Mesendoderm (in vitro differentiated cells): ENCODE results near the gene HAP1.
"Not testable (repeated sequence)": the region's sequence is repeated elsewhere in the genome, so short reads cannot be mapped to it uniquely, and the experiment has no call there.

ENCODE experiments used
- DNase-seq: peaks from one replicate; pipeline ENCODE4 v3.0.0; 2013
- H2AK5ac ChIP-seq: 2 replicates; pipeline ENCODE4 v1.6.1; 2013; ENCODE audit warnings: low read length, inconsistent platforms
- H2BK120ac ChIP-seq: 2 replicates; pipeline ENCODE4 v1.6.1; 2013; ENCODE audit warnings: low read depth, mild to moderate bottlenecking, low read length, moderate library complexity, mixed read lengths
- H2BK15ac ChIP-seq: replicated peaks from 2 replicates; pipeline ENCODE4 v1.6.1; 2013; ENCODE audit warnings: low read depth, mild to moderate bottlenecking, moderate library complexity
- H2BK5ac ChIP-seq: 2 replicates; pipeline ENCODE4 v1.6.1; 2013; ENCODE audit warnings: low read length, inconsistent platforms
- H3K18ac ChIP-seq: 2 replicates; pipeline ENCODE4 v1.6.1; 2013; ENCODE audit warnings: mild to moderate bottlenecking, low read length, mixed read lengths
- H3K23ac ChIP-seq: one replicate; pipeline ENCODE4 v1.6.1; 2013; ENCODE audit warnings: low read length
- H3K27ac ChIP-seq: 2 replicates; pipeline ENCODE4 v1.5.1; 2013; ENCODE audit warnings: low read depth, mild to moderate bottlenecking, inconsistent platforms, low read length, moderate library complexity
- H3K27me3 ChIP-seq: 2 replicates; pipeline ENCODE4 v1.6.1; 2013; ENCODE audit warnings: low read length, control low read depth, mild to moderate bottlenecking, inconsistent platforms; ENCODE audit not compliant: insufficient read depth, poor library complexity
- H3K36me3 ChIP-seq: 2 replicates; pipeline ENCODE4 v1.6.1; 2013; ENCODE audit warnings: low read length, inconsistent platforms; ENCODE audit not compliant: control insufficient read depth, insufficient read depth
- H3K4ac ChIP-seq: one replicate; pipeline ENCODE4 v1.6.1; 2013; ENCODE audit warnings: low read depth, mild to moderate bottlenecking, low read length, moderate library complexity
- H3K4me1 ChIP-seq: 2 replicates; pipeline ENCODE4 v1.6.1; 2013; ENCODE audit warnings: low read depth, low read length, inconsistent platforms; ENCODE audit not compliant: control insufficient read depth
- H3K4me2 ChIP-seq: 2 replicates; pipeline ENCODE4 v1.6.1; 2013; ENCODE audit warnings: low read length
- H3K4me3 ChIP-seq: 2 replicates; pipeline ENCODE4 v1.5.1; 2013; ENCODE audit warnings: mild to moderate bottlenecking, low read length
- H3K56ac ChIP-seq: one replicate; pipeline ENCODE4 v1.6.1; 2013; ENCODE audit warnings: low read length
- H3K79me1 ChIP-seq: 2 replicates; pipeline ENCODE4 v1.6.1; 2013; ENCODE audit warnings: low read length, inconsistent platforms
- H3K79me2 ChIP-seq: 2 replicates; pipeline ENCODE4 v1.6.1; 2013; ENCODE audit warnings: mild to moderate bottlenecking, low read length; ENCODE audit not compliant: control insufficient read depth, insufficient read depth
- H3K9ac ChIP-seq: 2 replicates; pipeline ENCODE4 v1.6.1; 2013; ENCODE audit warnings: low read length, inconsistent platforms
- H4K5ac ChIP-seq: one replicate; pipeline ENCODE4 v1.6.1; 2013; ENCODE audit warnings: low read length
- H4K8ac ChIP-seq: one replicate; pipeline ENCODE4 v1.6.1; 2013; ENCODE audit warnings: low read depth, mild to moderate bottlenecking, control low read depth, low read length, moderate library complexity
- WGBS: extraction: QIAGEN DNeasy Blood & Tissue Kit; methylation state at CpG from one replicate; pipeline ENCODE4 v1.1.7; 2013; ENCODE audit warnings: low lambda C conversion rate, missing lambda C conversion rate; ENCODE audit not compliant: insufficient coverage; ENCODE audit errors: extremely low coverage; 5-methylcytosine and 5-hydroxymethylcytosine counted together

The HAP1 gene

GRCh38 chr17:41777157-41777573 lies 42.7 kb upstream of the HAP1 start:
- H3K23ac ChIP-seq: peak overlapping the region; percentile 24
- H3K27me3 ChIP-seq: no peaks in the 10 kb centered on the region
- H4K8ac ChIP-seq: no peak overlapping the region
- no peak overlapping the region for H2AK5ac ChIP-seq
- no peak overlapping the region for H4K5ac ChIP-seq
- H3K18ac ChIP-seq: peak overlapping the region; percentile 11
- DNase-seq: peak; percentile 79
- H2BK15ac ChIP-seq: no peak overlapping the region
- peaks cover 17% of the 10 kb centered on the region for H3K79me1 ChIP-seq
- no peak overlapping the region for H2BK120ac ChIP-seq
- peak overlapping the region; percentile 70 for H3K56ac ChIP-seq
- H3K4me1 ChIP-seq: peaks cover 15% of the 10 kb centered on the region
- H3K9ac ChIP-seq: peak overlapping the region; percentile 3
- H3K4me3 ChIP-seq: no peak overlapping the region
- no peak overlapping the region for H3K4me2 ChIP-seq
- peak overlapping the region; percentile 3 for H2BK5ac ChIP-seq
- peaks cover 41% of the 10 kb centered on the region for H3K79me2 ChIP-seq
- H3K27ac ChIP-seq: peak overlapping the region; percentile 64
- H3K36me3 ChIP-seq: no peaks in the 10 kb centered on the region
- no peak overlapping the region for H3K4ac ChIP-seq
- WGBS: no CpG with 5 or more reads among the region's 4 CpGs

GRCh38 chr17:41776262-41776900 lies 41.9 kb upstream of the HAP1 start:
- not testable (repeated sequence) for H3K4me3 ChIP-seq, H3K27ac ChIP-seq, H4K8ac ChIP-seq, H4K5ac ChIP-seq, H3K4ac ChIP-seq, H3K27me3 ChIP-seq, H2BK120ac ChIP-seq, H3K56ac ChIP-seq, H3K4me2 ChIP-seq, H2BK5ac ChIP-seq, H3K18ac ChIP-seq, DNase-seq, H2AK5ac ChIP-seq, H3K36me3 ChIP-seq, H2BK15ac ChIP-seq, H3K23ac ChIP-seq
- peaks cover 17% of the 10 kb centered on the region for H3K4me1 ChIP-seq
- peak overlapping the region; percentile 7 for H3K9ac ChIP-seq
- WGBS: no CpG with 5 or more reads among the region's 14 CpGs
- peaks cover 19% of the 10 kb centered on the region for H3K79me1 ChIP-seq
- H3K79me2 ChIP-seq: peaks cover 33% of the 10 kb centered on the region

GRCh38 chr17:41775394-41776226 lies 41.2 kb upstream of the HAP1 start:
- Histone ChIP-seq H3K4me2 (no peak overlapping the region), H3K27me3 (no peaks in the 10 kb centered on the region), H3K36me3 (peaks cover 2% of the 10 kb centered on the region), H3K27ac (peak overlapping the region; percentile 24), H3K9ac (peak overlapping the region; percentile 7), H3K79me2 (peaks cover 31% of the 10 kb centered on the region), H3K18ac (no peak overlapping the region), H3K56ac (peak overlapping the region; percentile 46), H3K4me1 (peaks cover 17% of the 10 kb centered on the region), H3K23ac (no peak overlapping the region), H2BK5ac (no peak overlapping the region), H2AK5ac (no peak overlapping the region), H4K5ac (no peak overlapping the region), H3K4ac (no peak overlapping the region), H2BK15ac (no peak overlapping the region), H2BK120ac (no peak overlapping the region), H4K8ac (no peak overlapping the region), H3K79me1 (peaks cover 17% of the 10 kb centered on the region), H3K4me3 (no peak overlapping the region)
- WGBS: no CpG with 5 or more reads among the region's 12 CpGs
- peak; percentile 38 for DNase-seq

GRCh38 chr17:41773731-41774193 lies 39.3 kb upstream of the HAP1 start:
- no peak overlapping the region for H3K4me3 ChIP-seq
- H3K27me3 ChIP-seq: no peaks in the 10 kb centered on the region
- no peak overlapping the region for H4K5ac ChIP-seq
- H2BK120ac ChIP-seq: no peak overlapping the region
- H2BK5ac ChIP-seq: no peak overlapping the region
- peaks cover 17% of the 10 kb centered on the region for H3K79me1 ChIP-seq
- no peak overlapping the region for H2BK15ac ChIP-seq
- peak overlapping the region; percentile 62 for H3K56ac ChIP-seq
- H3K27ac ChIP-seq: peak overlapping the region; percentile 38
- H3K4me2 ChIP-seq: no peak overlapping the region
- H3K23ac ChIP-seq: no peak overlapping the region
- peaks cover 17% of the 10 kb centered on the region for H3K4me1 ChIP-seq
- no peak overlapping the region for H4K8ac ChIP-seq
- peak overlapping the region; percentile 20 for H3K9ac ChIP-seq
- H3K18ac ChIP-seq: no peak overlapping the region
- peaks cover 7% of the 10 kb centered on the region for H3K36me3 ChIP-seq
- no peak overlapping the region for H2AK5ac ChIP-seq
- H3K79me2 ChIP-seq: peaks cover 24% of the 10 kb centered on the region
- no peak overlapping the region for H3K4ac ChIP-seq
- DNase-seq: no peak
- whole genome bisulfite sequencing: no CpG with 5 or more reads among the region's 8 CpGs

GRCh38 chr17:41773190-41773588 lies 38.7 kb upstream of the HAP1 start:
- H3K27ac ChIP-seq: no peak overlapping the region

More at GRCh38 chr17:41773190-41773588, 38.7 kb upstream of the HAP1 start:
- peaks cover 17% of the 10 kb centered on the region for H3K79me1 ChIP-seq
- H3K4ac ChIP-seq: no peak overlapping the region
- peak; percentile 82 for DNase-seq
- no peak overlapping the region for H4K5ac ChIP-seq
- H2BK120ac ChIP-seq: no peak overlapping the region
- peak overlapping the region; percentile 19 for H3K9ac ChIP-seq
- peak overlapping the region; percentile 52 for H3K56ac ChIP-seq
- no peak overlapping the region for H2BK15ac ChIP-seq
- H3K4me3 ChIP-seq: no peak overlapping the region
- no peak overlapping the region for H2AK5ac ChIP-seq
- H2BK5ac ChIP-seq: no peak overlapping the region
- H3K4me2 ChIP-seq: no peak overlapping the region
- no peak overlapping the region for H4K8ac ChIP-seq
- peaks cover 24% of the 10 kb centered on the region for H3K79me2 ChIP-seq
- H3K4me1 ChIP-seq: peaks cover 17% of the 10 kb centered on the region
- H3K18ac ChIP-seq: no peak overlapping the region
- no peak overlapping the region for H3K23ac ChIP-seq
- H3K36me3 ChIP-seq: peaks cover 10% of the 10 kb centered on the region
- WGBS: no CpG with 5 or more reads among the region's 12 CpGs
- H3K27me3 ChIP-seq: no peaks in the 10 kb centered on the region
